OCI-M1 (cell line): ENCODE data around the gene EYA2.
"Not testable (repeated sequence)": the region's sequence is repeated elsewhere in the genome, so short reads cannot be mapped to it uniquely, and the experiment has no call there.

Experiments
- DNase-seq: peaks from one replicate; lab custom pipeline; 2025; lab: John Stamatoyannopoulos, UW

EYA2 gene, protein sequence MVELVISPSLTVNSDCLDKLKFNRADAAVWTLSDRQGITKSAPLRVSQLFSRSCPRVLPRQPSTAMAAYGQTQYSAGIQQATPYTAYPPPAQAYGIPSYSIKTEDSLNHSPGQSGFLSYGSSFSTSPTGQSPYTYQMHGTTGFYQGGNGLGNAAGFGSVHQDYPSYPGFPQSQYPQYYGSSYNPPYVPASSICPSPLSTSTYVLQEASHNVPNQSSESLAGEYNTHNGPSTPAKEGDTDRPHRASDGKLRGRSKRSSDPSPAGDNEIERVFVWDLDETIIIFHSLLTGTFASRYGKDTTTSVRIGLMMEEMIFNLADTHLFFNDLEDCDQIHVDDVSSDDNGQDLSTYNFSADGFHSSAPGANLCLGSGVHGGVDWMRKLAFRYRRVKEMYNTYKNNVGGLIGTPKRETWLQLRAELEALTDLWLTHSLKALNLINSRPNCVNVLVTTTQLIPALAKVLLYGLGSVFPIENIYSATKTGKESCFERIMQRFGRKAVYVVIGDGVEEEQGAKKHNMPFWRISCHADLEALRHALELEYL

GRCh38 chr20:46894579-46894958 is at the start of gene EYA2:
Gene EYA2, plus strand, starts transcription at chr20:46894843. Its CDS starts 95,168 bp downstream, at chr20:46990011.
- DNase-seq, result no peak

DNA sequence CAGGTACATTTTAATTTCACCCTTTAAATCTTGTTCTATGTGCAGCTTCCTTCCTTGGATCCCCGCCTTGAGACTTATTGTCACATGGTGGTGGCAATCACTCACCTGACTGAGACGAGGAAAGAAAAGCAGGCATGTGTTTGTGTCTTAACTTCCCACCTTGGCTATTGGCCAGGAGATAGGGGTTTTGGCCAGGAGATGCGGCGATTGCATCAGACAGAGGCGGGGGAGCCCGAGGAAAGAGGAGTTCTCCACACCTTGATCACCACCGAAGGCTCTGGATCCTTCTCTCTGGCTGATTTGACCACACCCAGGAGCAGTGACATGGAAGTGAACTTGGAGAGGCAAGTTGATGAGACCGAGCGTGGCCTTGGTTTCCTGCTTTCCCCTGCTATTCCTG is 49.7 kb upstream of the EYA2 start:
- DNase-seq, result no peak

GRCh38 chr20:46849269-46849668 is 45.4 kb upstream of the EYA2 start:
- no peak for DNase-seq

GRCh38 chr20:46849751-46850150 is 44.9 kb upstream of the EYA2 start:
- no peak for DNase-seq

DNA sequence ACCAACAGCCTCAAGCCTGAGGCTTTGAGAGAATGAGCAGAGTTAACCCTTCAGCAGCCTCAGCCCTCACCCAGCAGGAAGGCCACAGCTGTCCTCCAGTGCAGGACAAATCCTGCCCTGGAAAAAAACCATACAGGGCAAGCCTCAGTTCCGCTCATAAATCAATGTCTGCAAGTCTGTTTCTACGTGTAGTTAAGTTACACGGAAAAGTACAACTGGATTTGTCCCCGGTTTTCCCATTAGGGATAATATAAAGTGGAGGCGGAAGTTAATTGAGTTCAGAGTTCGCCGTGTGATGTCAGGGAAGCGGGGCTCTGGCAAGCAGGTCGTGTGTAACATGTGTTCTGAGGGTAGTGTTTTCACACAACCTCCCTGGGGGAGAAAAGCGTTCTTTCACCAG is 44.2 kb upstream of the EYA2 start:
- DNase-seq, result no peak

- DNase-seq, result no peak
Measured at GRCh38 chr20:46850896-46851295, 43.7 kb upstream of the EYA2 start.

DNA sequence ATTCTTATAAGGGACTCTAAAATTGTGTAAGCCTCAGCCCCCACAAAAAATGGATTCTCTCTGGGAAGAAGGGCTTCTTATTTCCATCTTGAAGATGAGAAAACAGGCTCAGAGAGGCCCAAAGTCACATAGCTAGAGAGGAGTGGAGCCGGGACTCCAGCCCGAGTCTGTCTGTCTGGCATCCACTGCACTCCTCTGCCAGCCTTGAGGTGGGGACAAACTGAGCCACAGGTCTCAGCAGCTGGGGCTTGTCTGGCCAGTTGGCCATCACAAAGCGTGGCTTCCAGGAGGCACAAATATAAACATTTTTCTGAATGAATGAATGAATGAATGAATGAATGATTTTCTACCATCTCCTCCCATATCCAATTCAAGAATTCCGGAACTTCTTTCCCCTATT is 42.9 kb upstream of the EYA2 start:
- no peak for DNase-seq

DNA sequence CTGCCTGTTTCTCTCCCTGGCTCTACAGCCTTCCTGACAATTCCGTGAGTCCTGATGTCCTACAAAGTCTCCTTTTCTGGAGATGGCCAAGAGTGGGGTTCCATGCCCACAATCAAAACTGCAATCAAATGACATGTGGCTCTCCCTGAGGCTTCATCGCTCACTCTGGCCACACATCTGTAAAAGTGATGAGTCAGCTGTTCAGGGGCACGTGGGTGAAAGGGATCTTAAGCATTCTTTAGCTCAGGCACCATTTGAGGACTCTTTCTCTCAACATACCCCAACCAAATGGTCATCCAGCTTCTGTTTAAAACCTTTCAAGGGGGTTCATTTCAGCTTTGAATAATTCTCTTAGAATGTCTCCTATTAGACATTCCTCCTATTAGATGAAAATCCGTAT is 42.3 kb upstream of the EYA2 start:
- DNase-seq, result peak; percentile 1

DNA sequence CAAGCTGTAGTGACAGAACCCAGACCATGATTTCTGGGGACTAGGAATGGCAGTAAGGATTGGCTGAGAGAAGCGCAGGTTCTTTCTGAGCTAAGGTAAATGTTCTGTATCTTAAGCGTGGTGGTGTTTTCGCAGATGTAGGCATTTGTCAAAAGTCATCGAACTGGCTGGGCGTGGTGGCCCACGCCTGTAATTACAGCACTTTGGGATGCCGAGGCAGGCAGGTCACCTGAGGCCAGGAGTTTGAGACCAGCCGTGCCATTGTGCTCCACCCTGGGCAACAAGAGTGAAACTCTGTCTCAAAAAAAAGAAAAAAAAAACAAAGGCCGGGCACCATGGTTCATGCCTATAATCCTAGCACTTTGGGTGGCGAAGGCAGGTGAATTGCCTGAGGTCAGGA is 40.7 kb upstream of the EYA2 start:
- no peak for DNase-seq

DNA sequence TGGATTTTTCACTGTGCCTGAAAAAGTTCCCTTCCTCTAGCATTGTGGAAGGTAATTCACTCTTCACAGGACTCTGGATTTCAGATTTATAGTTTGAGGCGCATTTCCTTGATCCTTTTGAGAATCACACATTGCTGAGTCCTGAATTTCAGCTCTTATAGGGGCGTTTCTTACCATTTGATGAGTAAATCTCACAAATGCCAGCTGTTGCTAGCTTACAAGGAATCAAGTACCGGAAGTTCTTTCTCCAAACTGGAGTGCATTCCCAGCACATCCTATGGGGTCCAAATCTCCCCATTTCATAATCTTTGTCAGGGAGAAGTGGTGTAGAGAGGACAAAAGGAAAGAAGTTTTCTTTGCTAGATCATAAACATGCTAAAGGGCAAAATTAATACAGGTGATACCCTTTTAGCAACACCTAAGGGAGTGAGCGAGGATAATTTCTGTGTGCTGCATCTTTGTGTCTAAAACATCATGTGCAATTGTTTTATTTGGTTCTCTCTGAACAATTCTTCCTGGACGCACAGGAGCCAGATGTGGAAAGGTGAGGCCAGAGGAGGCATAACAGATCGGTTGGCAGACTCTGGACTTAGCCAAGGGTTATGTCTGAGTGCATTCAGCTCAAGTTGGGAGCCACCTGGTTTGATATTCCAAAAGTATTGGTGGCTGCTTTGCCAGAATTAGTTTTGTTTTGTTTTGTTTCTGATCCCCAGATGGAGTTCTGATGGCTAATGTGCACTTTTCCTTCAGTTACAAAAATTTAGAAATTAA is 37.4 kb upstream of the EYA2 start:
- no peak for DNase-seq

DNA sequence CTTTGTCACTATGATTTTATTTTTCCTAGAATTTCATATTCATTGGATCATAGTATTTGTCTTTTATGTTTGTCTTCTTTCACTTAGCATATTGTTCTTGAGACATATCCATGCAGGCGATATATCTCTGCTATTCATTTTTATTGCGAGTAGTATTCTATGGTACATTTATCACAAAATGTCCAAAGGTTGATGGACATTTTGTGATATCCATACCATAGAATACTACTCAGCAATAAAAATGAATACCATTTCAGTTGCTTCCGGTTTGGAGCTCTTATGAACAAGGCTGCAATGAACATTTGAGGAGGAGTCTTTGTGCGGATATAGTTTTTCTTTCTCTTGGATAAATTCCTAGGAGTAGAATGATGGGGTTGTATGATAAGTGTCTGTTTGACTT is 28.8 kb upstream of the EYA2 start:
- no peak for DNase-seq

DNA sequence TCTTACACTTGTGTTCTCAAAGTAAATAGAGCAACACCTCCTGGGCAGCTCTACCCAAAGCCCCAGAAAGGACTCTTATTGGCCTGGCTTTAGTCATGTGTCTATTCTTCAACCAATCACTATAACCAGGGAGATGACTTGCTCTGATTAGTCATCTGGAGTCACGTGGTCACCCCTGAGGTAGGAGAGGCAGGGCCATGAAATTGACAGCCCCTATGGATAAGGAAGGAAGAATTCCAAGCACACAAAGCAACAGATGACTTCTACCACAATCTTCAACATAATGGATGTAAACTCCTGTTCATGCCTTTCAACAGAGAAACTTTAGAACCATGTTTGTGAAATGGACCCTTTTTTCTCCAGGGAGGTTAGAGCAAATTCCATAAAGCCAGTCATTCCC is 24.6 kb upstream of the EYA2 start:
- no peak for DNase-seq

DNA sequence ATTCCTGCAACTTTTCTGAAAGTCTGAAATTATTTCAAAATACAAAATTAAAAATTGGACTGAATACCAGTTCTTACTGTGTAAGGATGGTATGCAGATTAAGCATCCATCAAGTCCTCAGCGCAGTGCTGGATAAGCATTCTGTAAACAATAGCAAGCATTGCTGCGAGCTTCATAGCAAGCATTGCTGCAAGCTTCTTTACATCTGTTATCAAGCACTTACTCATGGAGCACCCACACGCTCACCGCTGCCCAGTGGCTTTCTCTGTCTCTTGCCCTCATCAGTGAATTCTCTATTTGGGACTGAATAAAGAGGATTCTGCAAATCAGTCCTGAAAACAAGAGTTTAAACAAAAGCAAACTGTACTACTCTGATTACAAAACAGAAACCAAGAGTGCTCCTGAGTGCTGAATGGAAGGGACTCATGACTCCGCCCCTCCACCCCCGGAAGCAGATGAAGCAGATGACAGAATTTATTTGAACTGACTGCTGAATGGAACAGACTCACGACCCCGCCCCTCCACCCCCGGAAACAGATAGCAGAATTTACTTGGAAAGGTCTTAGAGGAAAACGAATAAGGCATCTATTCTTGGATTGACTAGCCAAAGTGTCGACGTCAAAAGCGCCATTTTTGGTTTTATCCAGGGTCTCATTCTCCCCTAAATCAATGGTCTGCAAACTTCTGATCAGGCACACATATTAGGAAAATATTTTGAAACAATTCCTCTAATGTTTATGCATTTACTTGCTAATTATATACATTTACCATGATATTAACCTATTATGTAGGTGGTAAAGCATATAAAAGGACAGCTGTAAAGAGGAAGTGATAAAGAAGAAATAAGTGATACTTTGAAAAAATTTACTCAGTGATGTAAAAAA is 22.1 kb upstream of the EYA2 start:
- peak; percentile 73 for DNase-seq

GRCh38 chr20:46875059-46875458 is 19.6 kb upstream of the EYA2 start:
- no peak for DNase-seq

DNA sequence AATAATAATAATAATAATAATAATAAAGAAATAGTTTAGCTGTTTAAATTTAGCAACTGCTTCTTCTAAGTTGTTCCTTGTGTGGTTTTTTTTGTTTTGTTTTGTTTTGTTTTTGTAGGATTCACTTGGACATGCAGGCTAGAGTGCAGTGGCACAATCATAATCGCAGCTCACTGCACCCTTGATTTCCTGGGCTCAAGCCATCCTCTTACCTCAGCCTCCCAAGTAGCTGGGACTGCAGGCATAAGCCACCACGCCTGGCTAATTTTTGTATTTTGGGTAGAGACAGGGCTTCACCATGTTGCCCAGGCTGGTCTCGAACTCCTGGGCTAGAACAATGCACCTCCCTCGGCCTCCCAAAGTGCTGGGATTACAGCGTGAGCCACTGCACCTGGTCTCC is 15.3 kb upstream of the EYA2 start:
- no peak for DNase-seq

DNA sequence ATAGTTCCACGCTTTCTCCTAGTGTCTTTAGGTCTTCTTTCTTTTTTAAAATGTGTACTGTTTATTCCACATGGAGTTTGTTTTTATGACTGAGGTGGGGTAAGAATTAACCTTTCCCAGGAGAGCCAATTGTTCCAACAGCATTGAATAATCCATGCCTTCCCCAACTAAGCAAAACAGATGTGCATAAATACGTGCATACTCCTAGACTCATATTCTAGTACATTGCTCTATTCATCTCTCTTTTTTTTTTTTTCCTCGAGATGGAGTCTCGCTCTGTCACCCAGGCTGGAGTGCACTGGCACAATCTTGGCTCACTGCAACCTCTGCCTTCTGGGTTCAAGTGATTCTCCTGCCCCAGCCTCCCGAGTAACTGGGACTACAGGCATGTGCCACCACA is 14.7 kb upstream of the EYA2 start:
- not testable (repeated sequence) for DNase-seq

DNA sequence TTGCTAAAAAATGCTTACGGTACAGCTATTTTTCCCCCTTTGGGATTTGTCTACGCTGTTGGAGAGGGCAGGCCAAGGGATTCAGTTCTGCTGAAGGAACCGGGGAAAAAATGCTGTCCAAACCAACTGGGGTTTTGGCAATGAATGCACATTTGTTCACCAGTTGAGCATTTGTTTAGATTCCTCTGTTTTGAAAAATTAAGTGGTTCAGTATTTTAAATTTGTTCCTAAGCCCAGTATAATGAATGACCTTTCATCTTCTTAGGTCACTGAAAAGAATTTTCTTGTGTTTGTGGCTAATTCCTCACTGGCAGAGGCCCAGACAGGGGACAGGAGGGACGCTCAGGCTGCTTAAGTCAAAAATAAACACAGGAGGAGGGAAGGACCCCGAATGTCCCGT is 10.8 kb upstream of the EYA2 start:
- DNase-seq, result no peak

DNA sequence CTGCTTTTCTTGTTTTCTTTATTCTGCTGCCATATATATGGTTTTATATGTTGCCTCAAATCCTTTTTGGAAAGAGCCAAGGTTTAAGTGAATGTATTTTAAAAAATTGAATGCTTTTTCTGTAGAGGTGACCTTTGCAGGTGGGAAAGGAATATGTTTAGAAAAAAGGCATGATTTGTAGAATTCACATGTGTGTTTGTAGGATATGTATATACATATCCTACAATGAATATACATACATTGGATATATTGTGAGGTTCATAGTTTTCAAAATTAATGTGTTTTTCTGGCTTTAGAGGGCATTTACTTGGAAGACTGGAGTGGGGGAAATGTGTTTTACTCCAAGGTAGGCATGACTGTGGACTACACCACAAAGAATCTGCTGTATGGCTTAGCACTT is 4.0 kb upstream of the EYA2 start:
- no peak for DNase-seq

DNA sequence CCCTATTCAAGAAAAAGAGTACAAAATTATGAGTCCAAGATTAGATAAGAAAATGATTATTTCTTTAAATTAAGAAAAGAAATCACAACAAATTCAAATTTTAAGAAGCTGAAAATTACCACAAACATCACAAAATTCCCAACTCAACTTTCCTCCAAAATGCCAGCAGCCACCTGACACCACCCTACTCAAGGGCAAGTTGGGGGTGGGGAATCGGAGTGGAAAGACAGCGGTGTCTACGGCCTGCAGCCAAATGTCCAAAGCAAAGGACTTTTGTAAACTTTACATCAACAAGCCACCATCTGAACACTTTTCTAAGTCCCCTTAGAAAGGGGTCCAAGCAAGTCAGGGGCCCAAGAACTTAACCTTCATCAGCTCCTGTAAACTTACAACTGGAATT is 1.6 kb upstream of the EYA2 start:
- no peak for DNase-seq

DNA sequence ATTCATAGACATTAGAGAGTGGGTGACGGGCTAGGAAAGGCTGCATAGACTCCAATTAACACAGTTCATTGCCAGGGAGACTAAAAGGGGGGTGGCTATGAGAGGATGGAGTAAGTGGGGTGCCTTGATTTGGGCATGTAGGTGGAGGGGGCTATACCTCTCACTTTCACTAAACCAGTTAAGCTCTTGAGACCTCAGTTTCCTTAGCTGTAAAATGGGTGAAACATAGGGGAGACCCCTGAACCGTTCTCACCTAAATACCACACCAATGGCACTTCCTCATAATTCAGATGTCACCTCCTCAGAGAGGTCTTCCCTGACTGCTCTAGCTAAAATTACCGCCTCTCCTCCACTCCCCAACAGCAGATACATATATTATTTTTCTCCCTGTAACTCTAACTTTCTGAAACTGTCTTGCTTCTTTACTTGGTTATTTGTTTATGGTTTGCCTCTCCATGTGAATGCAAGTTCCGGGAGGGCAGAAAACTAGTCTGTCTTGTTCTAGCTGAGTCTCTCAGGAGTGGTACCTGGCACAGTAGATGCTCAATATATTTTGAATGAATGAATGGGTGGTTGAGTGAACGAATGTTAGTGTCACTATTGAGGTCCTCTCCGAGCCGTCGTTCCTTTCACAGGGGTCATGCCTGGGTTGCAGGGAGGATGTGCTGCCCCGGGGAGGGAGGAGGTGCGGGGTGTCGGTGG is 615 bp upstream of the EYA2 start:
- no peak for DNase-seq
